Activated T-cell treated with anti-CD3 and anti-CD28 coated beads, Interleukin-2, amount 50 U/mL, for 72 hours (primary cell): ENCODE data around the gene EFHB. TPM values are rescaled to one million over a fixed set of nuclear protein-coding genes. Genes with fewer than 3 reads are reported as not detected.

Experiments
- ATAC-seq, 2 donors: fragments of 150-1000 bp; cut with Tn5 transposase; replicated peaks in 1 of 2; 2 replicates each; pipeline ENCODE4 v1.10.0; 2021; ENCODE audit warnings: moderate library complexity in 2 of 2, mild to moderate bottlenecking in 1 of 2
- DNase-seq, 2 donors: peaks; one replicate each; pipeline ENCODE4 v3.0.0; 2021 to 2022; ENCODE audit warnings: mixed read lengths in 1 of 2
- H3K27ac Mint-ChIP-seq: one replicate; pipeline ENCODE4 v1.8.0; 2022; ENCODE audit warnings: mild to moderate bottlenecking, moderate library complexity, mixed read lengths
- H3K27me3 Mint-ChIP-seq: one replicate; pipeline ENCODE4 v1.8.0; 2022; ENCODE audit warnings: low read depth, mixed read lengths
- H3K36me3 Mint-ChIP-seq, 2 donors: one replicate each; pipeline ENCODE4 v1.8.0; 2022; ENCODE audit warnings: mixed read lengths in 2 of 2, mild to moderate bottlenecking in 1 of 2; ENCODE audit not compliant: insufficient read depth in 2 of 2
- H3K4me1 Mint-ChIP-seq: one replicate; pipeline ENCODE4 v1.8.0; 2022; ENCODE audit warnings: low read depth, mixed read lengths
- H3K4me3 Mint-ChIP-seq, 2 donors: one replicate each; pipeline ENCODE4 v1.8.0; 2022; ENCODE audit warnings: mild to moderate bottlenecking in 2 of 2, mixed read lengths in 2 of 2, moderate library complexity in 2 of 2
- H3K9me3 Mint-ChIP-seq, 2 donors: one replicate each; pipeline ENCODE4 v1.8.0; 2022; ENCODE audit warnings: mixed read lengths in 2 of 2
- total RNA-seq, 2 donors: library from RNA; stranded (reverse); gene quantifications; one replicate each; pipeline ENCODE4 v1.2.3, GENCODE V29; 2022

The EFHB gene
- total RNA-seq, 2 donors from 2014 or later, result 0.89 to 1.8 TPM

DNA sequence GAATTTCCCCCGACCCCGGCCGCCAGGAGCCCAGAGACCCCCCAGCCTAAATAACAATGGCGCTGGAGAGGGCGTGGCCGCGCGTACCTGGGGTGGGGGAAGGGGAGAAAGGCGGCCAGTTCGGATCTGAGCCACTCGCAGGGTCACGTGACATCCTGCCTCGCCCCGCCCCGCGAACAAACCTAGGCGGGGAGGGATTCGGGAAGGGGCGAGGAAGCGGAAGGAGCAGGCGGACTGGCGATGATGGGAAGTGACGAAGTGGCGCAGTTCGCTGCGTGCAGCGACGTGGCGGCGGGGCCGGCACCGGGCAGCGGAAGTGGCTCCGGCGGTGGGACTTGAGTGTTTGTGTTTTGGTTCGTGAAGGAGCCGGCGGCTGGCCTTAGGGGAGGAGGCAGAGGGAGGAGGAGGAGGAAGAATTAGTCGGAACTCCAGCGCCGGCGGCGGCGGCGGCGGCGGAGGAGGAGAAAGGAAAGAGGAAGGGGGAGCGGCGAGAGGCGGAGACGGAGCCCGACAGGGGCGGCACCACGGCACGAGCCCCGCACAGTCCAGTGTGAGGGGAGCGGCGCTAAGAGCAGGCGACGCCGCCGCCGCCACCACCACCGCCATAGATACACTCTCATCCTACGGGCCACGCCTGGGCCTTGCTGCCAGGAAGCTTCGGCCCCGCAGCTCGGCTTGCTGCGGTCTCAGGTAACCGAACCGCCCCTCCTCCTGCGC, 13.0 kb upstream of the EFHB start, which contains the start of gene RAB5A:
TSS of gene RAB5A (plus strand) at position 266 of the 717 bp plus-strand sequence. CDS start 3,802 bp downstream, outside the sequence.
- H3K4me1 Mint-ChIP-seq, result peaks cover 43% of the 10 kb centered on the region
- H3K27ac Mint-ChIP-seq, result peak within 1 kb of the TSS; percentile 90
- peaks cover 9 to 14% of the 10 kb centered on the region in 2 donors for H3K36me3 Mint-ChIP-seq
- peak within 1 kb of the TSS; percentile 79 to 99 for H3K4me3 Mint-ChIP-seq
- H3K9me3 Mint-ChIP-seq, result no peaks in the 10 kb centered on the region
- ATAC-seq (peak; percentile 92), DNase-seq (peak; percentile 96 to 98)
- no peaks in the 10 kb centered on the region for H3K27me3 Mint-ChIP-seq

- Mint-ChIP-seq H3K9me3 (no peaks in the 10 kb centered on the region), H3K4me3 (peak overlapping the region; percentile 79 to 99), H3K4me1 (peaks cover 43% of the 10 kb centered on the region), H3K27ac (peak overlapping the region; percentile 83), H3K36me3 (peaks cover 6 to 10% of the 10 kb centered on the region in 2 donors), H3K27me3 (no peaks in the 10 kb centered on the region)
- ATAC-seq, result peak in 1 of 2 donors; percentile 2
- DNase-seq, result no peak
Measured at GRCh38 chr3:19945969-19946831, 12.2 kb upstream of the EFHB start.

DNA sequence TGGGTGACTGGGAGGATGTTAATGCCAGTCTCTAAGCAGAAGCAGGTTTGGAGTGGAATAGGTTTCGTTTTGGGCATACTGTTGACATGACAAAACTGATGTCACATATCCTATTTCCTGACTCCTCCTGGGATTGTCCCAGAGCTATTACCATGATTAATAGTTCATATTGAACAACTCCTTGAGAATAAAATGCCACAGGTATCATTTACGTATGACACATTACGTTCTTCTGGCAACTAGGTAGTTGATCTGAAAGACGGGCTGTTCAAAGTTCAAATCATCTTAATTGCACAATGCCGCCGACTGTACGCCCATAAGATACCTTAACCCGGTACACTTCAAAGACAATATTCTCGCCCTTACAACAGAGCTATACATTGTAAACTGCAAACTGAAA, 11.5 kb upstream of the EFHB start:
- no peak for DNase-seq
- Mint-ChIP-seq H3K36me3 (peaks cover 6 to 7% of the 10 kb centered on the region in 2 donors), H3K4me3 (peak overlapping the region; percentile 79 to 99), H3K4me1 (peaks cover 36% of the 10 kb centered on the region), H3K9me3 (no peaks in the 10 kb centered on the region), H3K27ac (peak overlapping the region; percentile 70), H3K27me3 (peaks cover 2% of the 10 kb centered on the region)
- no peak for ATAC-seq

DNA sequence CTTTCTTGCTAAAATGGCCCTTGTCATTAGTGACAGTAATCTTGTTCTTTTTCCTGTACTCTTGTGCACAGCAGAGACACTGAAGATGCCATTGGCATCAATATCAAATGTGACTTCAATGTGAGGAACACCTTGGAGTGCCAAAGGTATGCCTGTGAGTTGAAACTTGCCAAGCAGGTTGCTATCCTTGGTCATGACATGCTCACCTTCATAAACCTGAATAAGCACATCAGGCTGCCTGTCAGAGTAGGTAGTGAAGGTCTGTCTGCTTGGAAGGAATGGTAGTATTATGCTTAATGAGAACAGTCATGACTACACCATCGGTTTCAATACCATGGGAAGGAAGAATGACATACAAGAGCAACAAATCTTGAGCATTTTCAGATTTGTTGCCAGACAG, 6.6 kb upstream of the EFHB start:
- H3K4me1 Mint-ChIP-seq, result peaks cover 34% of the 10 kb centered on the region
- H3K27me3 Mint-ChIP-seq, result peaks cover 15% of the 10 kb centered on the region
- peaks cover 3 to 5% of the 10 kb centered on the region in 2 donors for H3K36me3 Mint-ChIP-seq
- H3K9me3 Mint-ChIP-seq, result no peaks in the 10 kb centered on the region
- no peak overlapping the region for H3K4me3 Mint-ChIP-seq
- no peak overlapping the region for H3K27ac Mint-ChIP-seq
- DNase-seq (no peak), ATAC-seq (no peak)

- H3K4me3 Mint-ChIP-seq, result no peak overlapping the region
- ATAC-seq (no peak), DNase-seq (no peak)
- no peak overlapping the region for H3K27ac Mint-ChIP-seq
- peaks cover 6 to 8% of the 10 kb centered on the region in 2 donors for H3K36me3 Mint-ChIP-seq
- H3K27me3 Mint-ChIP-seq, result peaks cover 29% of the 10 kb centered on the region
- H3K9me3 Mint-ChIP-seq, result no peaks in the 10 kb centered on the region
- peaks cover 43% of the 10 kb centered on the region for H3K4me1 Mint-ChIP-seq
Measured at GRCh38 chr3:19938295-19938627, 4.2 kb upstream of the EFHB start.

DNA sequence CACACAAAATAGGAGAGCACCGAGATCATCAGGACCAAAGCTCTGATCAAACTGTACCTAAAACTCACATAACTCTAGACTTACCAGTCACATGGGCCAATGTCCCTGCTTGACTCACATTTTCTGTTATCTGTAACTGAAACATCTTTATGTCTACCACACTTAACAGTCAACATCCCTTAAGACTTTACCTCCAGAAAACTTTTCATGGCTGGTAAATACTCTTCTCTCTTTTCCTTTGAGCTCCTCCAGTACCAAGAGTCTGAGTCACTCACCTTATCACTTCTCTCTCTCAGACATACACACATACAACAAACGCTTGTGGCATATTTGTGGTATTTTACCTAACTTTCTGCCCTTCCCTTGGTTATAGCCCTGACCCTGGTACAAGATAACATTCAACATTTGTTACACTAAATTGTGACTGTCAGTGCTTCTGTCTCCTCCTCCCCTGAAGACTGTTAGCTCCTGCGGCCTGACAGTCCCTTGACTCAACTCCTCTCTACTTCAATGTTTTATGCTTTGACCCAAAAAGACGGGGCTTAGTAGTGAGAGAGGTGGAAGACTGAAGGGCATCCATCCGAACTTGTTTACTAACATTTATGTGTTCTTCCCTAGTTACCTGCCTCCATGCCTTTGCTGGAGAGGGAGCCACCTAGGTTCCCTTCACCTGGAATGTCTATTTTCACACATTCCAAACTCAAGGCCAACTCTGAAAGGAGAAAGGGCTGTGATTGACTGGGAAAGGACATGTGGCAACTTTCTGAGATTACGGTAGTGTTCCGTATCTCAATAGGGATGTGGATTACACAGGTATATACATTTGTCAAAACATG, 3.7 kb upstream of the EFHB start:
- Mint-ChIP-seq H3K9me3 (no peaks in the 10 kb centered on the region), H3K27me3 (peaks cover 29% of the 10 kb centered on the region), H3K4me1 (peaks cover 48% of the 10 kb centered on the region), H3K27ac (peak overlapping the region; percentile 23), H3K36me3 (peaks cover 6 to 8% of the 10 kb centered on the region in 2 donors), H3K4me3 (peak overlapping the region; percentile 5)
- DNase-seq (peak; percentile 30 to 35), ATAC-seq (peak; percentile 93 to 95)

DNA sequence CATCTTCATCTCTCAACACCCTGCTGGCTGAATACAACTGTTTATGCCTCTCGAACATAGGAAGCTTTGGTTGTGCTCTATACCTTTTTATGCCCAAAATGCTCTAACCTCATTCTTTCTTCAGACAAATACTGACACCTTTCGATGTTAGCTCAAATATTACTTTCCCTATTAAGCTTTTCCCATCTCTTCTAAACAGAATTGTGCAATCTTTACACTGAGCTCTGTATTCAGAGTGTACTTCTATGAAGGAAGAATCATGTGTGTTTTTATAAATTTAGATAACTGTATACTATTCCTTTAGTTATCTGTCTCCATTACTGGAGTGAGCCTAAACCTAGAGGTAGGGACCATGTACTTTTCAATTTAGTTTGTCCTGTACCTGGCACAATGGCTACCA, 1.6 kb downstream of the EFHB start:
- Mint-ChIP-seq H3K9me3 (no peaks in the 10 kb centered on the region), H3K27ac (peak overlapping the region; percentile 78), H3K27me3 (peaks cover 14% of the 10 kb centered on the region), H3K4me3 (peak overlapping the region; percentile 64 to 72), H3K4me1 (peaks cover 51% of the 10 kb centered on the region), H3K36me3 (peaks cover 3 to 5% of the 10 kb centered on the region in 2 donors)
- ATAC-seq, result no peak
- DNase-seq, result no peak

GRCh38 chr3:19931767-19932188, 2.2 kb downstream of the EFHB start:
- H3K27ac Mint-ChIP-seq, result peak overlapping the region; percentile 78
- ATAC-seq, result peak; percentile 63 to 77
- no peaks in the 10 kb centered on the region for H3K9me3 Mint-ChIP-seq
- peaks cover 3 to 5% of the 10 kb centered on the region in 2 donors for H3K36me3 Mint-ChIP-seq
- H3K27me3 Mint-ChIP-seq, result peaks cover 14% of the 10 kb centered on the region
- peaks cover 45% of the 10 kb centered on the region for H3K4me1 Mint-ChIP-seq
- H3K4me3 Mint-ChIP-seq, result peak overlapping the region; percentile 64 to 72
- peak; percentile 13 to 30 for DNase-seq

DNA sequence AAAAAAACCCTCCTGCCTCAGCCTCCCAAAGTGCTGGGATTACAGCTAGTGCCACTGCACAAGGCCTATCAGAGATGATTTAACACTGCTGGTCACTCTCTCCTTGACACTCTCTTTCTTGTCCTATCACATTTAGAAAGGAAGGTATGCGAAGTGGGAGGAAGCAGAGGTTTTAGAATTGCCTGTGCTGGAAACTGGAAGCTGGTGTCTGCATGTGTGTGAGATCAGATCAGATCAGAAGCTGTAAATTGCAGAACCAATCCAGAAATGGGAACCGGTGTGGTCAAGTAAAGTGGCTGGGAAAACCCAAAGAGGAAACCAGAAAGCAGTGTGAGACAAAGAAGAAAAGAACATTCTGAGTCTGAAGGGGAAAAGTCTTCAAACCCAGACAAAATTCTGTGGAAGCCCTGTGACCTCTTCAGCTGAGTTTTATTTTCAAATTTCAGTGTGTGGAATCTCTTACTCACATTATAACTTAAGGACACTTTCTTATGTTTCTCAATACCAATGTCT, 2.8 kb downstream of the EFHB start:
- Mint-ChIP-seq H3K4me3 (peak overlapping the region; percentile 64 to 72), H3K4me1 (peaks cover 45% of the 10 kb centered on the region), H3K27ac (peak overlapping the region; percentile 78), H3K27me3 (peaks cover 14% of the 10 kb centered on the region), H3K9me3 (no peaks in the 10 kb centered on the region), H3K36me3 (peaks cover 3 to 5% of the 10 kb centered on the region in 2 donors)
- peak; percentile 86 to 88 for ATAC-seq
- peak; percentile 63 to 64 for DNase-seq

GRCh38 chr3:19920401-19921080, 13.5 kb downstream of the EFHB start:
- no peak for DNase-seq
- H3K36me3 Mint-ChIP-seq, result no peaks in the 10 kb centered on the region
- no peaks in the 10 kb centered on the region for H3K27me3 Mint-ChIP-seq
- H3K27ac Mint-ChIP-seq, result no peak overlapping the region
- no peak for ATAC-seq
- no peaks in the 10 kb centered on the region for H3K4me1 Mint-ChIP-seq
- no peak overlapping the region for H3K4me3 Mint-ChIP-seq
- no peaks in the 10 kb centered on the region for H3K9me3 Mint-ChIP-seq

DNA sequence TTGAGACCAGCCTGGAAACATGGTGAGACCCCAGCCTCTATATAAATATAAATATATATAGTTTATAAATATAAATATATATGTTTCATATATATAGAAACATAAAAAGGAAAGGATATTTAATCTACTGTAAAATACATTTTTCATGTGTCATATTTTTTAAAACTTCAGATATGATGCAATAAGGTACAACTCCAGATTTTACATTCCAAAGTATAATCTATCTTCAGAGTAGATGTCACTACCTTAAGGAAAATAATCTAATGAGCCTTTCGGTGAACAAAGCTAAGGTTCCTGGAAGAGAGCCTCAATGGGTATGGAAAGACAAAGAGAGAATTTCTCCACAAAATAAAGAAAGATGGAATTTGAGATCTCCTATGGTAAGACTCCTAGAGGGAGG, 16.9 kb downstream of the EFHB start:
- Mint-ChIP-seq H3K36me3 (peaks cover 0 to 2% of the 10 kb centered on the region in 2 donors), H3K27ac (no peak overlapping the region), H3K4me3 (no peak overlapping the region), H3K9me3 (peaks cover 3 to 7% of the 10 kb centered on the region in 2 donors), H3K27me3 (no peaks in the 10 kb centered on the region), H3K4me1 (no peaks in the 10 kb centered on the region)
- ATAC-seq, result no peak
- no peak for DNase-seq

GRCh38 chr3:19911452-19911851, 22.6 kb downstream of the EFHB start:
- H3K36me3 Mint-ChIP-seq, result peaks cover 11 to 12% of the 10 kb centered on the region in 2 donors
- no peak for DNase-seq
- no peak overlapping the region for H3K27ac Mint-ChIP-seq
- H3K4me3 Mint-ChIP-seq, result no peak overlapping the region
- H3K27me3 Mint-ChIP-seq, result no peaks in the 10 kb centered on the region
- no peak for ATAC-seq
- H3K9me3 Mint-ChIP-seq, result peaks cover 11 to 17% of the 10 kb centered on the region in 2 donors
- H3K4me1 Mint-ChIP-seq, result no peaks in the 10 kb centered on the region
